Dermis microvascular lymphatic vessel endothelial cell (primary cell): ENCODE results near the gene LGALS7. TPM values are rescaled to one million over a fixed set of nuclear protein-coding genes. Genes with fewer than 3 reads are reported as not detected.
"Not testable (repeated sequence)": the region's sequence is repeated elsewhere in the genome, so short reads cannot be mapped to it uniquely, and the experiment has no call there.

Experiments
- DNase-seq, 2 donors: peaks; one replicate each; pipeline versions ENCODE4 v3.0.0 to v3.0.0-alpha.2; 2010; ENCODE audit warnings: low read depth in 2 of 2
- total RNA-seq: library from RNA; depleted of rRNA; stranded (reverse); fragments of >200 nt; gene quantifications from 2 replicates; pipeline ENCODE4 v1.2.1, GENCODE V29; 2014

Gene LGALS7
- total RNA-seq, 1 donor from 2014 or later: not detected

- DNase-seq: no peak
Observed at GRCh38 chr19:38774181-38774950, 1.0 kb upstream of the LGALS7 start.

- not testable (repeated sequence) for DNase-seq
Observed at GRCh38 chr19:38771569-38771968, 1.7 kb downstream of the LGALS7 start.

- DNase-seq: not testable (repeated sequence)
Observed at GRCh38 chr19:38770949-38771275, 2.4 kb downstream of the LGALS7 start.

- not testable (repeated sequence) for DNase-seq
Observed at GRCh38 chr19:38770228-38770948, 2.9 kb downstream of the LGALS7 start.

GRCh38 chr19:38769635-38770211 lies 3.6 kb downstream of the LGALS7 start:
- peak; percentile 62 to 85 for DNase-seq

- no peak for DNase-seq
Observed at GRCh38 chr19:38766276-38767047, 6.9 kb downstream of the LGALS7 start.

- no peak for DNase-seq
Observed at GRCh38 chr19:38765214-38765613, 8.1 kb downstream of the LGALS7 start.

GRCh38 chr19:38763795-38764220 lies 9.5 kb downstream of the LGALS7 start:
- DNase-seq: no peak

- DNase-seq: not testable (repeated sequence)
Observed at GRCh38 chr19:38761884-38762389, 11.4 kb downstream of the LGALS7 start.

- DNase-seq: not testable (repeated sequence)
Observed at GRCh38 chr19:38760805-38761517, 12.4 kb downstream of the LGALS7 start.

GRCh38 chr19:38759590-38760003 lies 13.7 kb downstream of the LGALS7 start:
- DNase-seq: no peak

GRCh38 chr19:38754196-38754595 lies 19.1 kb downstream of the LGALS7 start:
- DNase-seq: not testable (repeated sequence)

GRCh38 chr19:38753783-38754182 lies 19.5 kb downstream of the LGALS7 start:
- not testable (repeated sequence) for DNase-seq

GRCh38 chr19:38745316-38745715 lies 28.0 kb downstream of the LGALS7 start:
- no peak for DNase-seq

- no peak for DNase-seq
Observed at GRCh38 chr19:38744874-38745273, 28.4 kb downstream of the LGALS7 start.

GRCh38 chr19:38744298-38744681 lies 29.0 kb downstream of the LGALS7 start, which contains the start of gene CAPN12:
TSS of gene CAPN12 (minus strand) at chr19:38744474. CDS start at chr19:38744165, 309 bp downstream.
- no peak for DNase-seq

- no peak for DNase-seq
Observed at GRCh38 chr19:38743394-38744297, 29.7 kb downstream of the LGALS7 start.

- DNase-seq: no peak
Observed at GRCh38 chr19:38742906-38743305, 30.4 kb downstream of the LGALS7 start.

- no peak for DNase-seq
Observed at GRCh38 chr19:38742296-38742695, 31.0 kb downstream of the LGALS7 start.

- no peak for DNase-seq
Observed at GRCh38 chr19:38741670-38742069, 31.6 kb downstream of the LGALS7 start.
